LNCAP (cell line): ENCODE data around the gene NACC2.

Experiments
- CTCF ChIP-seq: fragments of 450-650 bp; IDR thresholded peaks from 2 replicates; pipeline ENCODE4 v1.5.1; 2017; ENCODE audit warnings: mild to moderate bottlenecking

NACC2 gene

GRCh38 chr9:135984072-135984710 lies 110.9 kb downstream of the NACC2 start:
- no peak for TF ChIP-seq CTCF

- TF ChIP-seq CTCF, result no peak
Measured at GRCh38 chr9:135983208-135984071, 111.6 kb downstream of the NACC2 start.

- TF ChIP-seq CTCF, result no peak
Measured at GRCh38 chr9:135982499-135983207, 112.4 kb downstream of the NACC2 start.

- TF ChIP-seq CTCF, result no peak
Measured at GRCh38 chr9:135980926-135981630, 114.0 kb downstream of the NACC2 start.

GRCh38 chr9:135979547-135980166 lies 115.4 kb downstream of the NACC2 start:
- TF ChIP-seq CTCF, result no peak

GRCh38 chr9:135978642-135979546 lies 116.2 kb downstream of the NACC2 start:
- TF ChIP-seq CTCF, result no peak
